Tracheal epithelial cell (primary cell): ENCODE measurements around the gene TACC2. TPM values are rescaled to one million over a fixed set of nuclear protein-coding genes. Genes with fewer than 3 reads are reported as not detected.

Experiments
- total RNA-seq: library from RNA; depleted of rRNA; stranded (reverse); fragments of >200 nt; gene quantifications from 2 replicates; pipeline ENCODE4 v1.2.1, GENCODE V29; 2014

TACC2 gene, protein sequence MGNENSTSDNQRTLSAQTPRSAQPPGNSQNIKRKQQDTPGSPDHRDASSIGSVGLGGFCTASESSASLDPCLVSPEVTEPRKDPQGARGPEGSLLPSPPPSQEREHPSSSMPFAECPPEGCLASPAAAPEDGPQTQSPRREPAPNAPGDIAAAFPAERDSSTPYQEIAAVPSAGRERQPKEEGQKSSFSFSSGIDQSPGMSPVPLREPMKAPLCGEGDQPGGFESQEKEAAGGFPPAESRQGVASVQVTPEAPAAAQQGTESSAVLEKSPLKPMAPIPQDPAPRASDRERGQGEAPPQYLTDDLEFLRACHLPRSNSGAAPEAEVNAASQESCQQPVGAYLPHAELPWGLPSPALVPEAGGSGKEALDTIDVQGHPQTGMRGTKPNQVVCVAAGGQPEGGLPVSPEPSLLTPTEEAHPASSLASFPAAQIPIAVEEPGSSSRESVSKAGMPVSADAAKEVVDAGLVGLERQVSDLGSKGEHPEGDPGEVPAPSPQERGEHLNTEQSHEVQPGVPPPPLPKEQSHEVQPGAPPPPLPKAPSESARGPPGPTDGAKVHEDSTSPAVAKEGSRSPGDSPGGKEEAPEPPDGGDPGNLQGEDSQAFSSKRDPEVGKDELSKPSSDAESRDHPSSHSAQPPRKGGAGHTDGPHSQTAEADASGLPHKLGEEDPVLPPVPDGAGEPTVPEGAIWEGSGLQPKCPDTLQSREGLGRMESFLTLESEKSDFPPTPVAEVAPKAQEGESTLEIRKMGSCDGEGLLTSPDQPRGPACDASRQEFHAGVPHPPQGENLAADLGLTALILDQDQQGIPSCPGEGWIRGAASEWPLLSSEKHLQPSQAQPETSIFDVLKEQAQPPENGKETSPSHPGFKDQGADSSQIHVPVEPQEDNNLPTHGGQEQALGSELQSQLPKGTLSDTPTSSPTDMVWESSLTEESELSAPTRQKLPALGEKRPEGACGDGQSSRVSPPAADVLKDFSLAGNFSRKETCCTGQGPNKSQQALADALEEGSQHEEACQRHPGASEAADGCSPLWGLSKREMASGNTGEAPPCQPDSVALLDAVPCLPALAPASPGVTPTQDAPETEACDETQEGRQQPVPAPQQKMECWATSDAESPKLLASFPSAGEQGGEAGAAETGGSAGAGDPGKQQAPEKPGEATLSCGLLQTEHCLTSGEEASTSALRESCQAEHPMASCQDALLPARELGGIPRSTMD (N-terminal part only)
- 7.0 and 14.7 TPM in 2 replicates for total RNA-seq

DNA sequence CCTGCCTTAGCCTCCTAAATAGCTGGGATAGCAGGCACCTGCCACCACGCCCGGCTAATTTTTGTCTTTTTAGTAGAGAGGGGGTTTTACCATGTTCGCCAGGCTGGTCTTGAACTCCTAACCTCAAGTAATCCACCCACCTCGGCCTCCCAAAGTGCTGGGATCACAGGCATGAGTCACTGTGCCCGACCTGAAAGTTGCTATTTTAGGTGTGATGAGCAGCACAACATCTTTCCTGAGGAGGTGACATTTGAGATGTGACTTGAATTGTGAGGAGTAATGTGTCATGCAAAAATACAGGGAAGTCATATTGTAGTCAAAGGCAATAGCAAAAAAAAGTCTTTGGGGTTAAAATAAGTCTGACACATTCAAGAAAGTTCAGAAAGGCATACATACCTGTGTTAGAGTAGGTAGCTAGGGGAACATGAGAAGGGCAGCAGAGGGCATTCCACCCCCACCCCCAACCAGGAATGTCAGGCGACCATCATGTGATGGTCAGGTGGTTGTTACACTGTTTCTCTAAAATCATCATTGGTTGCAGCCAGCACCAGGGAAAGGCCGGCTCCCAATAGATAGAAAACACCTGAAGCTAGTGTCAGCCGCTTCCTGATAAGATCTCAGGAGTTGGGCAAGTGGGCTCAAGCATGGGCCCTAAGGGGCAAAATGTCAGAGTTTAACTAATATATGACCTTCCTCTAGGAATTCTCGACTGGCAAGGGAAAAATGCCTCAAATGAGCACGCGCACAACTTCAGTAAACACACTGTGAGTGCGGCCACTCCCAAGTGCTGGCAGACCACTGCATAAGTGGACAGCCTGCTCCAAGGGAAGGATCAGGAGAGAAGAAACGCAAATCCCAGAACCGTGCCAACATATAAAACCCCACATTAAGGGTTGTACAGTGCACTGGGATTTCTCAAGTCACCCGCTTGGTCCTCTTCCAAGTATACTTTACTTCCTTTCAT is at the start of gene TACC2:
Gene TACC2, plus strand, starts transcription at position 803 of the 964 bp plus-strand sequence. CDS start 32,819 bp downstream, outside the sequence.

DNA sequence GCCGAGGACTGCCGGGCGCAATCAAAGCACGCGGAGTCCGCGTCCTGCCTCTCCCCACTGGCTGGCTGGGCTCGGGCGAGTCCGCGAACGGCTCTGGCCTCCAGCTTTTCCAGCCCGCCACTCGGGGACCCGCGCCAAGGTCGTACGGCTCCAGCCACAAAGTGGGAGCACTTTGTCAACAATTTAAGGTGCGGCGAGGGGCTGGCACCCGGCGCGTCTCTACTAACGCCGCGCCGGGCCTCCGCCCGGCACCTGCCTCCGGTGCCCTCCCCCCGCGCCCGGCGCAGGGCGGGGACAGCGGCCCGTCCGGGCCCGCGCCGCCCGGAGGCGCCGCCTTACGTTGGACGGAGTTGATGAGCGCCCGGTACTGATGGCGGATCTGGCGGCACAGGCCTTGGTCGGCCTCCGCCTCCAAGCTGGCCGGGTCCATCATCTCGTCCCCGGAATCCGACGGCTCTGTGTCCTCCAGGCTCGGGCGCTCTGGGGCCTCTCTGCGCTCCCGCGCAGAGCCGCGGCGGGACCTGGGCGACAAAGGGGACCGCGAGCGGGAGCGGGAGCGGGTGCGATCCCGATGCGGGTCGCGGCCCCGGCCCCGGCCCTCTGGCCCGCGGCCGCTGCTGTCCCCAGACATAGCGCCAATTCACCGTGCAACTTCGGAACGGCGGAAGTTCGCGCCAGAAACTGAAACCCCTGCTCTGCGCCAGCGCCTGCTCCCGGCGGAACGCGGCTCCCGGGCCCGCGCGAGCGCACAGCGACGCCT is 14.2 kb upstream of the TACC2 start, which contains the start of gene NSMCE4A:
Gene NSMCE4A, minus strand, starts transcription at position 683 of the 760 bp plus-strand sequence. Its CDS starts 52 bp downstream, at position 631.

DNA sequence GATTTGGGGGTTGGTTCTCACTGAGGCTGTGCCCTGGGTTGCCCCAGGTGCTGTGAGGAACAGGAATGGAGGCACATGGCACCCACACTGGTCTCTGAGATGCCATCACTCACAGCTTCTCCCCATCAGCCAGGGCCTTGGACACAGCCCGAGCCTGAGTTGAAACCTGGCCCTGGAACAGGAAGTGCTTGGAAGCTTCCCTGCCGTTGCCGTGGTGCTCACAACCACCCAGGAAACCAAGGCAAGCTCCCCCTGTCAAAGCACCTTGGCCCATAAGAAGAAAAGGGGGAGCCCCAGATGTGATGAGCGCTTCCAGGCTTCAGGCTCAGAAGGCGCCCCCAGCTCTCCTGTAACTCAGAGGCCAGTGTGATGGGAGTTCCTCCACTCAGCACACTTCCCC is 282.1 kb downstream of the TACC2 start, which contains the start of gene BTBD16:
Gene BTBD16, plus strand, starts transcription at position 221 of the 400 bp plus-strand sequence. CDS start 3,786 bp downstream, outside the sequence.

Other genes with a start within 250 kb of the TACC2 start
- 21.7 and 31.3 TPM in 2 replicates for gene ATE1, start 61.1 kb upstream of the TACC2 start, total RNA-seq
- 29.0 and 30.6 TPM in 2 replicates for gene NSMCE4A, start 13.9 kb upstream of the TACC2 start, total RNA-seq